SKM-1 treated with dmso at 0.1 percent for 144 hours (cell line): ENCODE data around the gene PADI4.
A peak's percentile ranks its signal among the peaks of the same experiment; 100 is the strongest.
"Not testable (repeated sequence)": the region's sequence is repeated elsewhere in the genome, so short reads cannot be mapped to it uniquely, and the experiment has no call there.

Experiments
- DNase-seq: peaks from one replicate; lab custom pipeline; 2025; ENCODE audit not compliant: unreplicated experiment; lab: John Stamatoyannopoulos, UW

The PADI4 gene

DNA sequence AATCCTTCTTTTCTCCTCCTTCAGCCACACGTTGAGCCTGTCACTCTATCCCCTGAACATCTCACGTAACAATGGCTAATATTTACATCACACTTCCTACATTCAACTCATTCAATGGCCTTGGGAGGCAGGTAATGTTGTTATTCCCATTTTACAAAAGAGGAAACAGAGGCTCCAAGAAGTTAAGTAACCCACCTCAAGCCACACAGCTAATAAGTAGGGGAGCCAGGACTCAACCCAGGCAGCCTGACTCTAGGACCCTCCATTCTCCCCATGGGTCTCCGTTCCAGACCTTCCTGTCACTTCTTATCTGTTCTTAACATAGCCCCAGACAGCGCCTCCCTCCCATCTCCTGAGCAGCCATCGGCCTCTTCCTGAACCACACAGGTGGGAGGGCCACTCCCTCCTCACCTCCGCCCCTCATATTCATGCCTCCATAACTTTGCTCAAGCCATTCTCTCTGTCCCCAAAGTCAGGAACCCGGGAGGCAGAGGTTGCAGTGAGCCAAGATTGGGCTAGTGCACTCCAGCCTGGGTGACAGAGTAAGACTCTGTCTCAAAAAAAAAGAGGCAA lies 2.2 kb downstream of the PADI4 start:
- no peak for DNase-seq

DNA sequence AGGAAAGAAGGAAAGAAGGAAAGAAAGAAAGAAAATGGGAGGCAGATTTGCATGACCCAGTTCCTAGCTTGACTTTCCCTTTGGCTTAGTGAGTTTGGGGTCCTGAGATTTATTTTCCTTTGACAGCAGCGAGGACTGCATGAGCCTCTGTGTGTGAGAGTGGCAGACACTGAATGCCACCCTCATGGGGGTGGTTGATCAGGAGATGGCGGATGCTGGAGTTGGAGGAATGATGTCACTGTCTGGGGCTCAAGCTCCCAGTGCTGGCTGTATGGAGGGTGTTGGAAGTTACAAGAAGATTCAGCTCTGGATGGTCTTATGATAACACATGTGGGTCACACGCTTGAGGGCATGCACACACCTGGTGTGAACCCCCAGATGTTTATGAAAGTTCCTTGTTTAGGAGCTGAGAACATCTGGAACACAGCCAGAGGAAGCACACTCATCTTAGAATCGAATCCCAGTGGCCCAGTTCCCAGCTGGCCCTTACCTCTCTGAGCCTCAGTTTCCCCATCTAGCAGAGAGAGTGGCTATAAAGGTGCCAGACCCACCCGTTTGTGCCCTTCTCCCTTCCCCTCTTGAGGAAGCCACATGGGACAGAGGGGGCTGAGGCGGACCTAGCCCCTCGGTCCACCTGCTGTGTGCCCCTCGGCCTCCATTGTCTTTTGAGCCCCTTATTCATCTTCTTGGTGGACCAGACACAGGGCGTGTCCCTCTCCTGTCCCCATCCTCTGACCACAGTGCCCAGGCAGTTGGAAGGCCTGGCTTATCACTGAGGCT lies 5.7 kb downstream of the PADI4 start:
- no peak for DNase-seq

- DNase-seq: no peak
Measured at GRCh38 chr1:17314491-17314971, 6.5 kb downstream of the PADI4 start.

- DNase-seq: no peak
Measured at GRCh38 chr1:17315542-17316130, 7.6 kb downstream of the PADI4 start.

GRCh38 chr1:17316704-17317103 lies 8.7 kb downstream of the PADI4 start:
- no peak for DNase-seq

GRCh38 chr1:17318262-17318661 lies 10.3 kb downstream of the PADI4 start:
- no peak for DNase-seq

DNA sequence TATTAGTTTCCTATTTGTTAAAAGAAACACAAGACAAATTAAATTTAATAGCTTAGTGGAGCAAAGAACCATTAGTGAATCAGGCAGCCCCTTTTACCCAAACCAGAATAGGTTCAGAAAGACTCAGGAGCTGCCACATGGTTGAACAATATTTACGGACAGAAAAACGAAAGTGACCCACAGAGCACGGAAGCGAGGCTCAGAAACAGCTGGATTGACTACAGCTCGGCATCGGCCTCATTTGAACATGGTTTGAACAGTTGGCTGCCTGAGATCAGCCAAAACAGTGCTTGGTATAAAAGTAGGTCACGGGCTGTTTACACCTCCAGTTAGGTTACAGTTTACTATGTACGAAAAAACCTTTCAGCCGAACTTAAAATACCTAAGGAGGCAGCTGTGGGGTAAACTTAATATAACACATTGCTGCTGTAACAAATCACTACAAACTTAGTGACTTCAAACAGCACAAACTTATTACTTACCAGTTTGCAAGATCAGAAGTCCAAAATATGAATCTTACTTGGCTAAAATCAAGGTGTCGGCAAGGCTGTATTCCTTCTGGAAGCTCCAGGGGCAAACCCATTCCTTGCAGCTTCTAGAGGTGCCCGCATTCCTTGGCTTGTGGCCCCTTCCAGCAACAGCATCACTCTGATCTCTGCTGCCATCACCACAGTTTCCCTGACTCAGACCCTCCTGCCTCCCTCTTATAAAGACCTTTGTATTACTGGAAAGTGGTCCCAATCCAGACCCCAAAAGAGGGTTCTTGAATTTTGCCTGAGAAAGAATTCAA lies 11.8 kb downstream of the PADI4 start:
- DNase-seq: no peak

GRCh38 chr1:17321857-17322390 lies 13.9 kb downstream of the PADI4 start:
- not testable (repeated sequence) for DNase-seq

GRCh38 chr1:17328855-17329254 lies 20.9 kb downstream of the PADI4 start:
- no peak for DNase-seq

GRCh38 chr1:17329610-17330009 lies 21.6 kb downstream of the PADI4 start:
- no peak for DNase-seq

DNA sequence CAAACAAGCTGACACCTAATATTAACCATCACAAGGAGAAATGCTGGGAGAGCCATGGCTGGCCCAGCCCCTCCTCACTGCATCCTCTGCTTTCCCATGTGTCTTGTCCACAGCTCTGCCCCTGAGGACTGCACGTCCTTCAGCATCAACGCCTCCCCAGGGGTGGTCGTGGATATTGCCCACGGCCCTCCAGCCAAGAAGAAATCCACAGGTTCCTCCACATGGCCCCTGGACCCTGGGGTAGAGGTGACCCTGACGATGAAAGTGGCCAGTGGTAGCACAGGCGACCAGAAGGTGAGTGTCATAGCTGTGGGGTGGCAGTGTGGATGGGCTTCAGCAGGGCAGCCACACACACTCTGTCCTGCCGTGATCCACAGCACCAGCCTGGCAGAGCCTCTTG lies 22.9 kb downstream of the PADI4 start:
- DNase-seq: no peak

- no peak for DNase-seq
Measured at GRCh38 chr1:17333081-17333480, 25.1 kb downstream of the PADI4 start.

- DNase-seq: peak; percentile 70
Measured at GRCh38 chr1:17335821-17336710, 28.1 kb downstream of the PADI4 start.

GRCh38 chr1:17338706-17339493 lies 30.9 kb downstream of the PADI4 start:
- DNase-seq: no peak

- DNase-seq: no peak
Measured at GRCh38 chr1:17339521-17339920, 31.5 kb downstream of the PADI4 start.

DNA sequence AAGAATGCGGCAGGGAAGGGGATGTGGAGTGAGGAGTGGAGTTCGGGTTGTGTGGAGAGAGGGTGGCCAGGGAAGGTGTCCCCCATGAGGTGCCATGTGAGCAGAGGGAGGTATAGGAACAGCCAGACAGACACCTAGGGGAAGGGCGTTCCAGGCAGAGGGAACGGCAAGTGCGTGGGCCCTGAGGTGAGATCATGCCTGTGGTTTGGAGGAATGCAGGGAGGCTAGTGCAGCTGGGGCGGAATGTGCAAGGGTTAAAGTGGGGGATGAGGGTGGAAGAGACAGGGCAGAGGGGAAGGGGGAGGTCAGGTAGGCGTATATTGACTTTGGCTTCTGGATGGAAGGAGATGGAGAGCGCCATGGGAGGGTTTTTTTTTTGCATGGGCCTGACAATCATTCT lies 32.4 kb downstream of the PADI4 start:
- no peak for DNase-seq

- DNase-seq: no peak
Measured at GRCh38 chr1:17342014-17342441, 34.0 kb downstream of the PADI4 start.

- not testable (repeated sequence) for DNase-seq
Measured at GRCh38 chr1:17345506-17345905, 37.5 kb downstream of the PADI4 start.

DNA sequence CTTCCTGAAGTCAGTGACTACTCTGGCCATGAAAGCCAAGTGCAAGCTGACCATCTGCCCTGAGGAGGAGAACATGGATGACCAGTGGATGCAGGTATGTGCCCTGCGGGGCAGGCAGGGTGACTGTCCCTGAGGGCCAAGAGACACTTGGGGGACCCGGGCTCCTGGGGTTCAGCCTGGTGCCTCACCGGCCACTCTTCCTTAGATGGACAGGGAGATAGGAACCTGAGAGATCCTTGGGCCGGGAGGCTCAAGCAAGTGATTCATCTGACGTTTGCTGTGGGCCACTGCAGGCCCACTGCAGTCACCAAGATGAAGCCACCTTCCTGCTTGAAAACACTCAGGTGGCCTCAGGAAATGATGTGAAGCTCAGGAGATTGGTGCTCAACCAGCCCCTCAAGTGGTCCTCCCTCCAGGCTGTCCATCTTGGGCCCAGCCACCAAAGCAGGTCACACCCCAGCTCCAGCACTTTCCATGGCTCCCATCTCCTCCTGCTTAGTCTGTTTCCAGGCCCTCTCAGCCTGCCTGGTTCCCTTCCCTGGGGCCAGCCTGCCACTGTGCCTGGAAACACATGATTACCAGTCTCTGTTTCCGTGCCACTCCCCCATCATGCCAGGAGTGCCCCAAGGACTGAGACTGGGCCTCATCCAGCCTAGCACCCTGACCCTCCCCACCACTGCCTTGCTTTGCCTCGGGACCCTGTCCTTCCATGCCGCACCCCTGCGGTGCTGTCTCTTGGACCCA lies 38.2 kb downstream of the PADI4 start:
- no peak for DNase-seq
